Mesenteric fat pad (tissue), 1 donor: ENCODE measurements around the gene SNIP1. TPM values are rescaled to one million over a fixed set of nuclear protein-coding genes. Genes with fewer than 3 reads are reported as not detected.
"Not testable (repeated sequence)": the region's sequence is repeated elsewhere in the genome, so short reads cannot be mapped to it uniquely, and the experiment has no call there.

Experiments
- DNase-seq: peaks from one replicate; pipeline ENCODE4 v3.0.0-alpha.2; 2020; ENCODE audit warnings: low spot score
- long read RNA-seq: library from polyadenylated mRNA; unstranded; transcript quantifications from one replicate; pipeline ENCODE4 v2.0.0, GENCODE V29; 2020
- total RNA-seq: library from RNA; stranded (reverse); fragmentation: NEBNext Ultra II Directional; extraction: Animal tissue kit (Norgen Biotek cat#: 25700); gene quantifications from one replicate; pipeline ENCODE4 v1.2.1, GENCODE V29; 2021
- donor health status: DM: yes; HTN: yes; CAD: no.

SNIP1 gene, protein sequence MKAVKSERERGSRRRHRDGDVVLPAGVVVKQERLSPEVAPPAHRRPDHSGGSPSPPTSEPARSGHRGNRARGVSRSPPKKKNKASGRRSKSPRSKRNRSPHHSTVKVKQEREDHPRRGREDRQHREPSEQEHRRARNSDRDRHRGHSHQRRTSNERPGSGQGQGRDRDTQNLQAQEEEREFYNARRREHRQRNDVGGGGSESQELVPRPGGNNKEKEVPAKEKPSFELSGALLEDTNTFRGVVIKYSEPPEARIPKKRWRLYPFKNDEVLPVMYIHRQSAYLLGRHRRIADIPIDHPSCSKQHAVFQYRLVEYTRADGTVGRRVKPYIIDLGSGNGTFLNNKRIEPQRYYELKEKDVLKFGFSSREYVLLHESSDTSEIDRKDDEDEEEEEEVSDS
- total RNA-seq: 14.4 TPM
- long read RNA-seq, full-length matches to known transcripts: 2 of 3 reads
- long read RNA-seq, partial matches to known transcripts: 0 of 3 reads
- long read RNA-seq, other reads (novel, unspliced or antisense): 1 of 3 reads

DNA sequence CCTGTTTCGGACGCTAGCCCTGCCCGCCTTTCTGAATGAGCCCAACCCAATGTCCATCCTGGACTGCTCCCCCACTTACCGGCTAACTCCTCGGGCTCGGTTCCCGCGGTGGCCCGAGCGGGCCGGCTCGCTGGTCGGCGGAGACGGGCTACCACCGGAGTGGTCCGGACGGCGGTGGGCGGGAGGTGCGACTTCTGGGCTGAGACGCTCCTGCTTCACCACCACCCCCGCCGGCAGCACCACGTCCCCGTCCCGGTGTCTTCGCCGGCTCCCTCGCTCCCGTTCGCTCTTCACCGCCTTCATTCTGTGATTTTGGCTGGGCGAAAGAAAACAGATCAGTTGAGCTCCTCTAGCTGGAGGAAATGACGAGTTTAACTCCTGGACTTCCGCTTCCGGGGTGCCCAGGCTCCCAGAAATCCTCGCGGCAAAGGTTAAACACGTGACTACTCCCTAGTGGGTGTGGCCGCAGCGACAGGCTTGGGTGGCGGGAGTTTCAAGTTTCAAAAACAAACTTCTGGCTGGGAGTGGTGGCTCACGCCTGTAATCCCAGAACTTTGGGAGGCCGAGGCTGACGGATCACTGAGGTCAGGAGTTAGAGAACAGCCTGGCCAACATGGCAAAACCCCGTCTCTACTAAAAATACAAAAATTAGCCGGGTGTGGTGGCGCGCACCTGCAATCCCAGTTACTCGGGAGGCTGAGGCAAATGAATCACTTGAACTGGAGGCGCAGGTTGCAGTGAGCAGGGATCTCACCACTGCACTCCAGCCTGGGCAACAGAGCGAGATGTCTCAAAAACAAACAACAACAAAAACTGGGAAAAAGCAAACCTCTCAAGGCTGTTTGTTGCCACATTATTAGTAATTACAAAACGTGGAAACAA lies at the start of gene SNIP1:
Gene SNIP1 (minus strand): TSS at position 367 of the 882 bp plus-strand sequence. CDS start 64 bp downstream, at position 303.
- DNase-seq: peak; percentile 94

DNA sequence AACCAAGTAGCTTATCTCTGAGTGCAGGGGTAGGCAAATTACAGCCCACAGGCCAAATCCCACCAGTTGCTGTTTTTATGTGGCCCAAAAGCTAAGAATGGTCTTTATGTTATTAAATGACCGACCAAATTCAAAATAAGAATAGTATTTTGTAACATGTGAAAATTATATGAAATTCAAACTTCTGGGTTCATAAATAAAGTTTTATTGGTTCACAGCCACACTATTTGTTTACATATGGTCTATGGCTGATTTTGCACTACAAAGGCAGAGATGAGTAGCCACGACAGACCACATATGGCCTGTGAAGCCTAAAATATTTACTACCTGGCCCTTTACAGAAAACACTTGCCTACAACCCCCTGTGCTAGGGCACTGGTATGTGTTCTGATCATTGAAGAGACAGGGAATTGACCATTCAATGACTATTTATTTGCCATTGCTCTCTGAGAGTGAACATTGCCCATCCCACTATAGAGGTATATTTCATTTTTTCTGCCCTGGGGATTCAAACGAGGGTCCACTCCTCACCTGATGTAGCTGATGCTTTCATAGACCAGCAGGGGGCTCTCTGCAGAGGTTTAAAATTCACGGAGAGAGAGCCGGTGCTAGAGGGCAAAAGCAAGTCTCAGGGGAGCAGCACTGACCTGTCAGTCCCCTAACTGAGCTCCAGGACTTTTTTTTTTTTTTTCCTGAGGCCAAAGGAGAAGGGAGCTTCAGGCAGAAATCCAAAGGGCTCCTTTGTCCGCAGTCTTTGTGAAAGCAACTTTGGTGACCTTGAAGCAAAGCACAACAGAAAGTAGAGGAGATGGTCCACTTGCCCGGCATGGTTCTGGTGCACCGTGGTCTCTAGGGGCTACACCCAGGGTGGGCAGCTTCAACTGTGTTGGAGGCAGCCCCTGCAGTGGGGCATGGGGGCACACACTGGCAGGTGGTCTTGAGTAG lies 48.9 kb upstream of the SNIP1 start:
- no peak for DNase-seq

DNA sequence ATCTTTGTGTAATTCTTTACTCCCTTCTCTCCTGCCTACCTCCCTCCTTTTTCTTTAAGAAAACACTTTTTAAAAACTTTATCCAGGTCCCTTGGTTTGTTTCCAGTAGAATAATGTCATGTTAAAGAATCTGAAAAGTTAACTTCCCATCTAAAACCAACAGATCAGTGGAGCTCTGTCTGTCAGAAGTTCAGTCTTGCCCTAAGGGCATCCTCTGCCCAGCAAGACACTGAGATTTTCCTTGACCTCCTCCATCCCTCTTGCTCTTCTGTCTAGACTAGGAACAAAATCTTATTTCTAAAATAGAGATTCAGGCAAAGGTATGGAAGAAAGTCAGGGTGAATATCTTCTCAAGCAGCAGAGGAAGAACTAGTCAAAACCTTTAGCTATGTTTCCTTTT lies 47.3 kb upstream of the SNIP1 start:
- no peak for DNase-seq

DNA sequence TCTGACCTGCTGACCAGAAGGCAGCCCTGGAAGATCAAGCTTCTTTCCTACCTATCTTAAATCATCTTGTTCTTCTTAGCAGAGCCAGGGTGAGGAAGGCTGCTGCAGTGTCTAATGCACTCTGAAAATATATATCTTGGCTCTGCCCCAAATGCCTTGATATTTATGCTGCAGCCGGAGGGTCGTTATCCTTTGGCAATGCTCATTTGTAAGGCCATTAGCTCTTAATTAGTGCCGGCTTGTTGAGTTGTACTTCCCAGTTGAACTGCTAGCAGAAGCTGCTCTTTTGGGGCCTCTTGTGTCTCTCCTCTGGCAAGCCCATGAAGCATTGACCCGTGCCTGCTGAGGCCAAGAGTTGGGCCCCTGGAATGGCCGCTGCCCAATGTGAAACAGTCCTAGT lies 45.8 kb upstream of the SNIP1 start:
- no peak for DNase-seq

DNA sequence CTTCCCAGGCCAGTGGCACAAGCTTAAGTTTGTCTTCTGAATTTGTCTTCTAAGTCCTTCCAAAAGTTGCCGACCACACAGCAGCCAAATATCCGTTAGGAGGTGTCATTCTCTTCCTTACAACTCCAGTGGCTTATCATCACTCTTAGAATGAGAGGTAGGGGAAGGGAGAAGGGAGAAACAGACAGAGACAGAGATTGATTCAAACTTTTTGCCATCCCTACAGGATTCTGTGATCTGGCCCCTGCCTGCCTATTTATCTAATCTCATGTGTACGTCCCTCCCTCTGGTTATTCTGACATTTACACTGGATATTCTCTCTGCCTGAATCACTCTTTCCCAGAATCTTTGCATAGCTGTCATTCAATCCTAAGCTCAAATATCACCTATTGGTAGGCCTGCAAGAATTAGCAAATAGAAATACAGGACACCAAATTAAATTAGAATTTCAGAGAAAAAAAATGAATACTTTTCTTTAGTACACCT lies 42.1 kb upstream of the SNIP1 start:
- DNase-seq: no peak

DNA sequence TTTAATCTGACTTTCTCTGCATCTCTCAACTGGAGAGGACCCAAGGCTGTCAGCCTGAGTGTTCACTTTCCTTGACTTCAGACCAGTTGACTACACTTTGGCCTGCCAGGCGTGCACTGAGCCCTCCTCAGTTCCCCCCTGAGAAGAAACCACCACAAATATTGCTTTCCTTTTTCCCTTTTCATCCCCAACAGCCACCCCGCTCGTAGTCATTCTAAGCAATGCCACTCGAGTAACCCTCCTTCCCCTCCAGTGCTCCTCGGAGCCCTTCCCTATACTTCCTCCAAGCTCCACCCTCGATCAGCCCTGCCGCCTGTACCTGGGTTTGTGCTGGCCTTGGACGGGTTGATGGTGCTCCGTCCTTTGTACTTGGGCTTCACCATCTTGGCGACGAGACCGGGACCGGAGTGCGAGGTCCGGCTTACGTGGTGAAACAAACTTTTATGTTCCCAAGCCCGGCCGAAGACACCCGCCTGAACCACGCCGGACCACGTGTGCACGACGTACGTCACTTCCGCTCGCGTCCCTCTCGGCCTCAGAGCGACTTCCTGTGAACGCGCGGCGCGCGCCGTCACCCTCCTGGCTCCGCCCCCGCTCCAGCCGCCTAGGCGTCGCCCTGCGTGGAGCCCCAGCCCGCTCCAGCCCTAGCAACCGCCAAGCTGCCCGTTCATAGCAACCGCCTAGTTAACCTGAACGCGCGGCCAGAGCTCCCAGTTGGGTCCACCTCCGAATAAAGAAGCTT lies 41.5 kb upstream of the SNIP1 start, which contains the start of gene GNL2:
Gene GNL2 (minus strand): TSS at position 498 of the 742 bp plus-strand sequence. CDS start 115 bp downstream, at position 383.
- DNase-seq: peak; percentile 99

DNA sequence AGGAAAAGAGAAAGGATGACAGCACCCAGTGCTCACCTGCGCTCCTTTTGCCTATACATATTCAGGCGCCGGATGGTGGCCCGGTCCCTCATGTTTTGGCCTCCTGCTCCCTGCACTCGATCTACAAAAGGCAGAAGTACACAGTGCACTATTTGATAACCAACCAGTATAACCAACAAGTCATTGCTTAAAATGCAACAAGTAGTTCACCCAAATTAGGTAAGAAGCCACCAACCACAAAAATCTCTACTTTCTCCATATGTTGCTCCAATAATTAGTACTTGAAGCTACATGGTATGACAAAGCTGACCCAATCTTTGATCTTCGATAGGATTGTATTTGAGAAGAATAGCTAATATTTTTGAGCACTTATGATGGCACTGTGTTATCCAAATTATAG lies 39.6 kb upstream of the SNIP1 start:
- DNase-seq: no peak

GRCh38 chr1:37588939-37589338 lies 34.8 kb upstream of the SNIP1 start:
- DNase-seq: no peak

- DNase-seq: not testable (repeated sequence)
Measured at GRCh38 chr1:37584544-37584943, 30.5 kb upstream of the SNIP1 start.

- no peak for DNase-seq
Measured at GRCh38 chr1:37575692-37576091, 21.6 kb upstream of the SNIP1 start.

DNA sequence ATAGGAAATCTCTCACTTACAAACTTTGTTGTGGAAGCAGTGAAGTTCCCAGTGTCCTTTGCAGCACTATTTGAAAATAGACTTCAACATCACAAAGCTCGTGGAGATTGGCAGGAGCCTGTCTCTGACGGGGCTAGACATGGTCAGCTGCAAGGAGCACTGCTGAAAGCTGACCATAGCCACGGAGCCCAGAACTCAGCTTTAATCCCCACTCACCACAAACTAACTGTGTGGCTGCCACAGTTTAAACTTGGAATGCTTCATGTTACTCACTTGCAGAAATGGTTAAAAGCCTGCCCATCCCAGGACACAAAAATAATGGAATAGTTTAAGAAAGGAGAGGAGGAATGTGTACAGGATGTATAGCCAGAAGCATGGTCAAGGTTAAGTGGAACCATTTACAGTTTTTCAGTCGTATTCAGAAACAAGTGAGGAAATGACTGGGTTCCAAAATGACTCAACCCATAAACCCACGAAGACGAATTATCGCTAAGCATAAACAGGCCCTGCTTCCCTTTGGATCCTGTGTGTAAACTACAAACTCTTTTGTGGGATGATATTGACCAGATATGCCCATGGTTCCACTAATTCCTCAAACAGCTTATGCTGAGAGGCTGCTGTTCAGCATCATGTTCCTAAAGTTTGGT lies 20.9 kb upstream of the SNIP1 start:
- no peak for DNase-seq

- DNase-seq: no peak
Measured at GRCh38 chr1:37570528-37571334, 16.6 kb upstream of the SNIP1 start.

- DNase-seq: no peak
Measured at GRCh38 chr1:37567023-37567422, 12.9 kb upstream of the SNIP1 start.

DNA sequence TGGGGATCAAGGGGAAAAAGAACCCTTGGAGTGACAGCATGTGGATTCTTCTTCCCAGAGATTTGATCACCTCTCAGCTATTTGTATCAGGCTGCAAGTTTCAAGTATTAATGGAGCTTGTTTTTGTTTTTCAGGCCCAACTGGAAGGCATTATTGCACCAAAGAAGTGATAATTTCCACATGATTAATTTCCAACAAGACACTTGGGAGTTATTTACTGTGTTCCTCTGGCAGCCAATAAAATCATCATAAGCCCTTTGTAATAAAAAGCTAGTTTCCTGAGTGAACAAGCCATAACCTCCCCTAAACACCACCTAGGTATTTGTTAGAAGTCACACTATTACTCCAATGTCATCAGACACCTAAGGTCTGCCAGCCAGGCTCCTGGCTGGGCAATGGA lies 10.8 kb upstream of the SNIP1 start:
- no peak for DNase-seq

DNA sequence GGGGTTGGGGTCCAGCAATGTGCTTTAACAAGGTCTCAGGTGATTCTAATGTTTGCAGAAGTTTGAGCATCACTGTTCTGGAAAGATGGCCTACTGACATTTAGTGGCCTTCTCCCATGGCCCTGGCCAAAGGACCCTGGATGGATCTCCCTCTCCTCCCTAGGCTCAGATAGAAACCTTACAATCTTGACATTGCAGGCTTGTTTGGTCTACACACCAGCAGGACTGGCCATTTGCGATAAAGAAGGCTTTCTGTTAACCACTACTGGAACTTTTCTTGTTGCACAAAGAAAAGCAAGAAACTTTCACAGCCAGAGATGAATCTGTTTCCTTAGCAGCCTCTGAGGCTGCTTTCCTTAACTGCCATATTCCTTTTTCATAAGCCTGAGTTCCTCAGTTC lies 8.9 kb upstream of the SNIP1 start:
- no peak for DNase-seq

- no peak for DNase-seq
Measured at GRCh38 chr1:37561133-37562132, 7.3 kb upstream of the SNIP1 start.
